ENCODE data around the gene LGALS7. TPM values are rescaled to one million over a fixed set of nuclear protein-coding genes. Genes with fewer than 3 reads are reported as not detected.

LGALS7 gene
- total and polyA plus RNA-seq, 2 of the 8 experiments (the other 6 are each of a cell fraction or from before 2014, with no cell fraction given) = 0.32 TPM; not detected in 1

GRCh38 chr19:38734176-38734425 lies 39.2 kb downstream of the LGALS7 start:
- Histone ChIP-seq H4K5ac (ENCODE audit: insufficient read length, low read depth, low read length) (no peak overlapping the region), H3K14ac (ENCODE audit: insufficient read length) (no peak overlapping the region), H3K27ac (ENCODE audit: low read depth, low read length) (no peak overlapping the region), H3K56ac (replicated peaks; ENCODE audit: insufficient read length, low read depth, low read length) (no peak overlapping the region), H3K4me2 (ENCODE audit: insufficient read depth in 1 of 2, low read depth in 2 of 2, low read length in 2 of 2) (peak overlapping the region in 1 of 2 experiments; percentile 60; a peak in 1 of 4 replicates), H3K4ac (replicated peaks; ENCODE audit: insufficient read length, low read depth, low read length) (no peak overlapping the region), H3K9me3 (ENCODE audit: insufficient read depth in 2 of 2, low read depth in 1 of 2, low read length in 1 of 2) (peaks cover 0 to 3% of the 10 kb centered on the region in 2 experiments; a peak in 1 of 4 replicates), H2BK15ac (ENCODE audit: low read length) (no peak overlapping the region), H3K79me2 (ENCODE audit: control insufficient read depth in 1 of 2, insufficient read depth in 2 of 2, low read length in 2 of 2) (no peaks in the 10 kb centered on the region), H2AK5ac (ENCODE audit: low read depth, low read length) (no peak overlapping the region), H2BK20ac (ENCODE audit: low read length) (no peak overlapping the region), H4K20me1 (replicated peaks in 1 of 2; ENCODE audit: control insufficient read depth in 1 of 2, insufficient read depth in 2 of 2, low read length in 2 of 2) (peaks cover 6 to 12% of the 10 kb centered on the region in 2 experiments), H3K23me2 (ENCODE audit: low read depth, low read length) (peaks cover 10% of the 10 kb centered on the region; the same call in 1 of the 2 replicates), H2BK5ac (ENCODE audit: low read depth, low read length) (no peak overlapping the region), H3K4me1 (replicated peaks in 1 of 4; ENCODE audit: control insufficient read depth in 3 of 4, insufficient read depth in 4 of 4, low read length in 3 of 4) (peaks cover 0 to 15% (median 10%) of the 10 kb centered on the region in 4 experiments; a peak in 6 of 7 replicates), H2BK12ac (ENCODE audit: low read depth, low read length) (no peak overlapping the region), H3K27me3 (replicated peaks in 1 of 4; ENCODE audit: control insufficient read depth in 3 of 4, extremely low read depth in 1 of 4, insufficient read depth in 3 of 4, low read length in 3 of 4) (peaks cover 4 to 16% (median 13%) of the 10 kb centered on the region in 4 experiments), H3K23ac (ENCODE audit: insufficient read length) (no peak overlapping the region), H3K9ac (replicated peaks in 1 of 4; ENCODE audit: extremely low read depth in 1 of 4, low read depth in 3 of 4, low read length in 3 of 4) (no peak overlapping the region), H3K4me3 (ENCODE audit: extremely low read depth in 1 of 4, insufficient read depth in 2 of 4, low read depth in 3 of 4, low read length in 4 of 4) (no peak overlapping the region), H4K91ac (replicated peaks; ENCODE audit: insufficient read length, low read length) (no peak overlapping the region), H3K36me3 (ENCODE audit: control insufficient read depth in 2 of 4, insufficient read depth in 4 of 4, low read length in 3 of 4) (peaks cover 5 to 19% (median 7%) of the 10 kb centered on the region in 4 experiments; a peak in 5 of 8 replicates), H2BK120ac (replicated peaks; ENCODE audit: low read depth, low read length) (no peak overlapping the region), H3K18ac (ENCODE audit: extremely low read depth, low read length) (no peak overlapping the region), H2AFZ (ENCODE audit: low read length) (no peak overlapping the region), H3K79me1 (ENCODE audit: low read depth, low read length) (peaks cover 2% of the 10 kb centered on the region), H4K8ac (ENCODE audit: extremely low read depth, insufficient read depth, low read length) (no peak overlapping the region; the same call in 1 of the 2 replicates)
- TF ChIP-seq CTBP2 (IDR thresholded peaks at IDR 0.05; ENCODE audit: borderline replicate concordance, insufficient read depth, insufficient read length, low read length) = no peak
- TF ChIP-seq JUND (IDR thresholded peaks at IDR 0.05; ENCODE audit: low read length) = no peak
- no peak for TF ChIP-seq PHF8 (conservative IDR thresholded peaks at IDR 0.05; ENCODE audit: low read depth, low read length)
- no peak for TF ChIP-seq SIRT6 (IDR thresholded peaks at IDR 0.05; ENCODE audit: low read length)
- no peak for TF ChIP-seq HDAC6 (IDR thresholded peaks at IDR 0.05; ENCODE audit: low read depth, low read length)
- no peak for TF ChIP-seq SUZ12 (IDR thresholded peaks at IDR 0.05; ENCODE audit: low read length)
- ChIA-PET POLR2A (ENCODE audit: partially characterized antibody) (interaction anchor here (0.6 to 3.0 kb wide), 14 partner anchors 9 to 254 kb away, joined by 3 to 11 read pairs (median 4); partner anchors contain the start of gene ACTN4), CTCF (ENCODE audit: partially characterized antibody) (interaction anchor here (0.5 to 1.5 kb wide), 3 partner anchors 10 to 509 kb away, joined by 3 to 6 read pairs (median 3); no protein-coding TSS in a partner anchor)
- DNase-seq (ENCODE audit: low read depth in 1 of 2, low spot score in 2 of 2) (no peak), FAIRE-seq (no peak)
- WGBS, 2 experiments (ENCODE audit: extremely low coverage in 1 of 2, insufficient coverage in 1 of 2, insufficient read length in 1 of 2, insufficient replicate concordance in 2 of 2, low coverage in 1 of 2, low lambda C conversion rate in 2 of 2, missing lambda C conversion rate in 1 of 2) = 82% methylated on average over 4 of the region's 4 CpGs; no CpG with 5 or more reads in 1 of the 2 experiments

All from H1 (cell line).